Neural cell (in vitro differentiated cells): ENCODE measurements around the gene RCL1. TPM values are rescaled to one million over a fixed set of nuclear protein-coding genes. Genes with fewer than 3 reads are reported as not detected.

Experiments
- H2AFZ ChIP-seq: fragments of 200-600, 300-800 bp; sonication (generic), shearing (Covaris generic); 2 replicates; pipeline ENCODE4 v1.6.0; 2014; ENCODE audit warnings: low read depth, mild to moderate bottlenecking, antibody characterized with exemption, low read length, moderate library complexity
- H3F3A ChIP-seq: fragments of 200-600 bp; shearing (Covaris generic); 2 replicates; pipeline ENCODE4 v1.6.1; 2016; ENCODE audit warnings: mild to moderate bottlenecking, moderate library complexity, mixed read lengths, antibody characterized with exemption, low read length; ENCODE audit not compliant: insufficient read depth, poor library complexity, severe bottlenecking
- H3K27ac ChIP-seq: fragments of 200-600, 300-800 bp; sonication (generic), shearing (Covaris generic); 2 replicates; pipeline ENCODE4 v1.5.1; 2014; ENCODE audit warnings: mild to moderate bottlenecking, low read length, moderate library complexity
- H3K27me3 ChIP-seq: fragments of 300-800, 200-600 bp; sonication (generic), shearing (Covaris generic); 2 replicates; pipeline ENCODE4 v1.6.0; 2014; ENCODE audit warnings: mild to moderate bottlenecking, low read depth, low read length, moderate library complexity; ENCODE audit not compliant: insufficient read depth
- H3K36me3 ChIP-seq: fragments of 300-800, 200-600 bp; sonication (generic), shearing (Covaris generic); 2 replicates; pipeline ENCODE4 v1.5.1; 2014; ENCODE audit warnings: mild to moderate bottlenecking, antibody characterized with exemption, low read length, moderate library complexity; ENCODE audit not compliant: insufficient read depth
- H3K4me2 ChIP-seq: fragments of 300-800, 200-600 bp; sonication (generic), shearing (Covaris generic); 2 replicates; pipeline ENCODE4 v1.6.0; 2014; ENCODE audit warnings: mild to moderate bottlenecking, low read length
- H3K4me3 ChIP-seq: fragments of 300-800, 200-600 bp; sonication (generic), shearing (Covaris generic); 2 replicates; pipeline ENCODE4 v1.5.1; 2014; ENCODE audit warnings: mild to moderate bottlenecking, low read length, moderate library complexity
- H3K79me2 ChIP-seq: fragments of 200-600 bp; shearing (Covaris generic); replicated peaks from 2 replicates; pipeline ENCODE4 v1.6.0; 2014; ENCODE audit warnings: mild to moderate bottlenecking, low read length, moderate library complexity; ENCODE audit not compliant: insufficient read depth
- H3K9ac ChIP-seq: fragments of 300-800, 200-600 bp; sonication (generic), shearing (Covaris generic); 2 replicates; pipeline ENCODE4 v1.6.1; 2016; ENCODE audit warnings: mild to moderate bottlenecking, low read length, mixed read lengths
- H3K9me2 ChIP-seq: fragments of 200-600 bp; shearing (Covaris generic); 2 replicates; pipeline ENCODE4 v1.6.1; 2016; ENCODE audit warnings: mild to moderate bottlenecking, low read length, mixed read lengths; ENCODE audit not compliant: insufficient read depth
- H3K9me3 ChIP-seq: fragments of 200-600, 300-800 bp; sonication (generic), shearing (Covaris generic); 2 replicates; pipeline ENCODE4 v1.6.1; 2016; ENCODE audit warnings: mild to moderate bottlenecking, mixed run types, low read length, moderate library complexity, mixed read lengths
- H4K20me1 ChIP-seq: fragments of 200-600 bp; shearing (Covaris generic); 2 replicates; pipeline ENCODE4 v1.6.1; 2016; ENCODE audit warnings: mild to moderate bottlenecking, mixed run types; ENCODE audit not compliant: insufficient read depth
- EP300 ChIP-seq: fragments of 450-650 bp; conservative IDR thresholded peaks from 2 replicates; pipeline ENCODE4 v1.6.1; 2014; ENCODE audit warnings: antibody characterized with exemption, mild to moderate bottlenecking, moderate library complexity; ENCODE audit not compliant: poor library complexity, severe bottlenecking
- EZH2 ChIP-seq: fragments of 200-600, 300-800 bp; shearing (Covaris generic), sonication (generic); IDR thresholded peaks from 2 replicates; pipeline ENCODE4 v1.6.1; 2014; ENCODE audit warnings: antibody characterized with exemption, low read length, borderline replicate concordance, mild to moderate bottlenecking; ENCODE audit not compliant: insufficient read depth, poor library complexity, severe bottlenecking
- MXI1 ChIP-seq: fragments of 450-650 bp; conservative IDR thresholded peaks from 2 replicates; pipeline ENCODE4 v1.6.1; 2014; ENCODE audit warnings: antibody characterized with exemption, mild to moderate bottlenecking; ENCODE audit not compliant: poor library complexity, severe bottlenecking
- POLR2AphosphoS5 ChIP-seq: IDR thresholded peaks from 2 replicates; pipeline ENCODE4 v1.6.1; 2012
- RAD21 ChIP-seq: fragments of 450-650 bp; conservative IDR thresholded peaks from 2 replicates; pipeline ENCODE4 v1.6.1; 2014; ENCODE audit warnings: antibody characterized with exemption, mild to moderate bottlenecking, moderate library complexity
- SMC3 ChIP-seq: fragments of 450-650 bp; conservative IDR thresholded peaks from 2 replicates; pipeline ENCODE4 v1.6.1; 2014; ENCODE audit warnings: antibody characterized with exemption, mild to moderate bottlenecking, moderate library complexity; ENCODE audit not compliant: poor library complexity
- TAF1 ChIP-seq: IDR thresholded peaks from 2 replicates; pipeline ENCODE4 v1.6.1; 2012; ENCODE audit warnings: low read depth
- polyA plus RNA-seq: library from polyadenylated mRNA; depleted of rRNA; stranded (reverse); fragments of >200 nt; gene quantifications from 2 replicates; pipeline ENCODE4 v1.2.3, GENCODE V29; 2014
- TF ChIP-seq, protein P1 (sequence below): IDR thresholded peaks from 2 replicates; pipeline ENCODE4 v1.6.1; 2012; ENCODE audit warnings: borderline replicate concordance
- TF ChIP-seq, protein P2 (sequence below): fragments of 450-650 bp; IDR thresholded peaks from 2 replicates; pipeline ENCODE4 v1.5.1; 2014; ENCODE audit warnings: antibody characterized with exemption, mild to moderate bottlenecking, moderate library complexity; ENCODE audit not compliant: poor library complexity, severe bottlenecking

Gene RCL1
- polyA plus RNA-seq, 1 donor from 2014 or later, result 4.2 TPM

DNA sequence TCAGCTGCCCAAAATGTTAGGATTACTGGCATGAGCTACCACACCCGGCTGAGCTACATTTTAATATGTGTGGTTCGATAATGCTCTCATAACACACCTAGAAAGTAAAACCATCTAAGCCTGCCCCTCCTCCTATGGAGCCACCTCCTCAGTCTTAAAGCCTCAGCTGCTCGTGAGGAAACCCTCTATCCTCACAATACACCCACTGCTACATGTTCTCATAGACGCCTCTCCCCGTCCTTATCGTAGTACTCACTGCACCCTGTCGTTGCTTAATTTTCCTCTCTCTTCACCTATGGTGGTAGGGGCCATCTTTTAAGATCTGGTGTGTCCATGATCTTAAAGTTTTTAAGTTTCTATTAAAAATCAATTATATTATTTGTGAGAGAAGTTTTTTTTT, 72.9 kb downstream of the RCL1 start:
- no peaks in the 10 kb centered on the region for H3K79me2 ChIP-seq
- no peak overlapping the region for H3K4me2 ChIP-seq
- no peak overlapping the region for H3K27ac ChIP-seq
- no peak overlapping the region for H2AFZ ChIP-seq
- H3K9me3 ChIP-seq, result no peaks in the 10 kb centered on the region
- no peaks in the 10 kb centered on the region for H4K20me1 ChIP-seq
- H3K36me3 ChIP-seq, result no peaks in the 10 kb centered on the region
- H3K9ac ChIP-seq, result no peak overlapping the region
- TF ChIP-seq EZH2 (no peak), EP300 (no peak), SMC3 (no peak), RAD21 (no peak), MXI1 (no peak), TAF1 (no peak), POLR2AphosphoS5 (no peak)
- TF ChIP-seq, protein P1, sequence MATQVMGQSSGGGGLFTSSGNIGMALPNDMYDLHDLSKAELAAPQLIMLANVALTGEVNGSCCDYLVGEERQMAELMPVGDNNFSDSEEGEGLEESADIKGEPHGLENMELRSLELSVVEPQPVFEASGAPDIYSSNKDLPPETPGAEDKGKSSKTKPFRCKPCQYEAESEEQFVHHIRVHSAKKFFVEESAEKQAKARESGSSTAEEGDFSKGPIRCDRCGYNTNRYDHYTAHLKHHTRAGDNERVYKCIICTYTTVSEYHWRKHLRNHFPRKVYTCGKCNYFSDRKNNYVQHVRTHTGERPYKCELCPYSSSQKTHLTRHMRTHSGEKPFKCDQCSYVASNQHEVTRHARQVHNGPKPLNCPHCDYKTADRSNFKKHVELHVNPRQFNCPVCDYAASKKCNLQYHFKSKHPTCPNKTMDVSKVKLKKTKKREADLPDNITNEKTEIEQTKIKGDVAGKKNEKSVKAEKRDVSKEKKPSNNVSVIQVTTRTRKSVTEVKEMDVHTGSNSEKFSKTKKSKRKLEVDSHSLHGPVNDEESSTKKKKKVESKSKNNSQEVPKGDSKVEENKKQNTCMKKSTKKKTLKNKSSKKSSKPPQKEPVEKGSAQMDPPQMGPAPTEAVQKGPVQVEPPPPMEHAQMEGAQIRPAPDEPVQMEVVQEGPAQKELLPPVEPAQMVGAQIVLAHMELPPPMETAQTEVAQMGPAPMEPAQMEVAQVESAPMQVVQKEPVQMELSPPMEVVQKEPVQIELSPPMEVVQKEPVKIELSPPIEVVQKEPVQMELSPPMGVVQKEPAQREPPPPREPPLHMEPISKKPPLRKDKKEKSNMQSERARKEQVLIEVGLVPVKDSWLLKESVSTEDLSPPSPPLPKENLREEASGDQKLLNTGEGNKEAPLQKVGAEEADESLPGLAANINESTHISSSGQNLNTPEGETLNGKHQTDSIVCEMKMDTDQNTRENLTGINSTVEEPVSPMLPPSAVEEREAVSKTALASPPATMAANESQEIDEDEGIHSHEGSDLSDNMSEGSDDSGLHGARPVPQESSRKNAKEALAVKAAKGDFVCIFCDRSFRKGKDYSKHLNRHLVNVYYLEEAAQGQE, result no peak
- TF ChIP-seq, protein P2, sequence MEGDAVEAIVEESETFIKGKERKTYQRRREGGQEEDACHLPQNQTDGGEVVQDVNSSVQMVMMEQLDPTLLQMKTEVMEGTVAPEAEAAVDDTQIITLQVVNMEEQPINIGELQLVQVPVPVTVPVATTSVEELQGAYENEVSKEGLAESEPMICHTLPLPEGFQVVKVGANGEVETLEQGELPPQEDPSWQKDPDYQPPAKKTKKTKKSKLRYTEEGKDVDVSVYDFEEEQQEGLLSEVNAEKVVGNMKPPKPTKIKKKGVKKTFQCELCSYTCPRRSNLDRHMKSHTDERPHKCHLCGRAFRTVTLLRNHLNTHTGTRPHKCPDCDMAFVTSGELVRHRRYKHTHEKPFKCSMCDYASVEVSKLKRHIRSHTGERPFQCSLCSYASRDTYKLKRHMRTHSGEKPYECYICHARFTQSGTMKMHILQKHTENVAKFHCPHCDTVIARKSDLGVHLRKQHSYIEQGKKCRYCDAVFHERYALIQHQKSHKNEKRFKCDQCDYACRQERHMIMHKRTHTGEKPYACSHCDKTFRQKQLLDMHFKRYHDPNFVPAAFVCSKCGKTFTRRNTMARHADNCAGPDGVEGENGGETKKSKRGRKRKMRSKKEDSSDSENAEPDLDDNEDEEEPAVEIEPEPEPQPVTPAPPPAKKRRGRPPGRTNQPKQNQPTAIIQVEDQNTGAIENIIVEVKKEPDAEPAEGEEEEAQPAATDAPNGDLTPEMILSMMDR, result no peak
- no peak overlapping the region for H3K4me3 ChIP-seq
- H3F3A ChIP-seq, result no peaks in the 10 kb centered on the region
- no peaks in the 10 kb centered on the region for H3K27me3 ChIP-seq
- H3K9me2 ChIP-seq, result no peaks in the 10 kb centered on the region

DNA sequence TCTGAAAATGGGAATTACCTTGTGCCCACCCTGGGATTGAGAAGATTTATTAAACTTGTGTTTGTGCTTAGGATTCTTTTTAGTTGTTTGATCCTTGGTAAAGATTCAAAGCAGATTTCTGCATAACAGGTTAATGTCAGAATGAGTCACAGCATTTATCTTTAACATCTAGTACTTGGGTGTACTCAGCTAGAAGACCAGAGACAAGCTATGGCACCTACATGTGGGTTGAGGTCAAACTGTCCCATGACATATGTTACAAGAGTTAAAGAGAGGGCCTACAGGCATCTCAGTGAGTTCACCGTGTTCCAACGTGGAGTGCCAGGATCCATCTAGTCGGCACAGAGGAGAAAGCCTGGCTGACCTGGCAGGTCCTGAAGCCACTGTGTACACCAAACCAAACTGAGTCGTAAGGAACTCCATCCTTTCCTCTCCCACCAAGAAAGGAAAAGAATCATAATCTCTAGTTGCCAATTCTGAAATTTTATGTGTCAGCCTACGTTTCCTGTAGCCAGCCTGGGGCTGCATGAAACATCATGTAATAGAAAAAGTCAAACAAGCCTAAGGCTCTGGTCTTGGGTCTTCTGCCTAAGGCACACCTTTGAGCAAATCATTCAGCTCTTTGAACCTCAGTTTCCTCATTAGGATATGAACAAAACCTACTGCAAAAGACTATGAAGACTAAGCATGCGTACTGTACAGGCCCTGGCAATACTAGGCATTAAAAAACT, 73.7 kb downstream of the RCL1 start:
- Histone ChIP-seq H2AFZ (no peak overlapping the region), H3K36me3 (no peaks in the 10 kb centered on the region), H3K9me2 (no peaks in the 10 kb centered on the region), H3K79me2 (no peaks in the 10 kb centered on the region), H3K27ac (no peak overlapping the region), H3F3A (no peaks in the 10 kb centered on the region), H3K9ac (no peak overlapping the region), H3K9me3 (no peaks in the 10 kb centered on the region), H3K27me3 (no peaks in the 10 kb centered on the region), H4K20me1 (no peaks in the 10 kb centered on the region), H3K4me3 (no peak overlapping the region), H3K4me2 (no peak overlapping the region)
- TF ChIP-seq, protein P2, result no peak
- TF ChIP-seq POLR2AphosphoS5 (no peak), EP300 (no peak), TAF1 (no peak), RAD21 (no peak), EZH2 (no peak), SMC3 (no peak), MXI1 (no peak)
- TF ChIP-seq, protein P1, result no peak
